ENCODE measurements around the gene GNG7.
A peak's percentile ranks its signal among the peaks of the same experiment; 100 is the strongest.
"Not testable (repeated sequence)": the region's sequence is repeated elsewhere in the genome, so short reads cannot be mapped to it uniquely, and the experiment has no call there.

The GNG7 gene

GRCh38 chr19:2678044-2678671 lies 24.3 kb downstream of the GNG7 start:
- peak in 1 of 56 donors; percentile 70 for DNase-seq

- no peak for DNase-seq
Observed at GRCh38 chr19:2676823-2677222, 25.7 kb downstream of the GNG7 start.

- peak in 3 of 56 donors; percentile 16 to 28 (median 21) for DNase-seq
Observed at GRCh38 chr19:2675892-2676291, 26.6 kb downstream of the GNG7 start.

GRCh38 chr19:2670217-2670616 lies 32.3 kb downstream of the GNG7 start:
- DNase-seq, result no peak

GRCh38 chr19:2668175-2668763 lies 34.2 kb downstream of the GNG7 start:
- DNase-seq, result peak in 4 of 56 donors; percentile 11 to 42 (median 16)

GRCh38 chr19:2667349-2667748 lies 35.1 kb downstream of the GNG7 start:
- DNase-seq, result not testable (repeated sequence)

GRCh38 chr19:2666344-2666994 lies 36.0 kb downstream of the GNG7 start:
- no peak for DNase-seq

GRCh38 chr19:2665103-2665502 lies 37.4 kb downstream of the GNG7 start:
- peak in 10 of 56 donors; percentile 7 to 53 (median 26) for DNase-seq

GRCh38 chr19:2663920-2664571 lies 38.4 kb downstream of the GNG7 start:
- peak in 31 of 56 donors; percentile 22 to 83 (median 54) for DNase-seq

GRCh38 chr19:2661615-2662014 lies 40.9 kb downstream of the GNG7 start:
- no peak for DNase-seq

- DNase-seq, result no peak
Observed at GRCh38 chr19:2659856-2660432, 42.5 kb downstream of the GNG7 start.

- no peak for DNase-seq
Observed at GRCh38 chr19:2656533-2656932, 46.0 kb downstream of the GNG7 start.

- DNase-seq, result peak in 9 of 56 donors; percentile 11 to 71 (median 27)
Observed at GRCh38 chr19:2653710-2654707, 48.5 kb downstream of the GNG7 start.

- DNase-seq, result no peak
Observed at GRCh38 chr19:2653218-2653617, 49.3 kb downstream of the GNG7 start.

- DNase-seq, result no peak
Observed at GRCh38 chr19:2652504-2653099, 49.9 kb downstream of the GNG7 start.

- not testable (repeated sequence) for DNase-seq
Observed at GRCh38 chr19:2651002-2651733, 51.3 kb downstream of the GNG7 start.

GRCh38 chr19:2650515-2650914 lies 52.0 kb downstream of the GNG7 start:
- DNase-seq, result peak in 6 of 56 donors; percentile 14 to 40 (median 28)

GRCh38 chr19:2648528-2648937 lies 54.0 kb downstream of the GNG7 start:
- DNase-seq, result peak in 52 of 56 donors; percentile 5 to 86 (median 58)

- DNase-seq, result no peak
Observed at GRCh38 chr19:2648099-2648498, 54.4 kb downstream of the GNG7 start.

Data from amygdala (tissue), 56 donors.